ENCODE data around the gene ASXL3. TPM values are rescaled to one million over a fixed set of nuclear protein-coding genes. Genes with fewer than 3 reads are reported as not detected.

The ASXL3 gene
- total RNA-seq, 1 experiment from 2014 or later = 0.11 TPM

- Histone ChIP-seq H3K4me3 (ENCODE audit: low read depth, low read length, poor library complexity, severe bottlenecking) (no peak overlapping the region), H3K4me1 (ENCODE audit: insufficient read depth, low read length, poor library complexity, severe bottlenecking) (no peaks in the 10 kb centered on the region), H3K27me3 (replicated peaks; ENCODE audit: insufficient read depth, low read depth, low read length, poor library complexity) (no peaks in the 10 kb centered on the region), H3K36me3 (ENCODE audit: insufficient read depth, low read length, poor library complexity, severe bottlenecking) (no peaks in the 10 kb centered on the region), H3K9me3 (ENCODE audit: low read depth, low read length, poor library complexity, severe bottlenecking) (no peaks in the 10 kb centered on the region), H3K27ac (ENCODE audit: low read depth, low read length, poor library complexity, severe bottlenecking) (no peak overlapping the region)
- BruUV-seq (replicated peaks) = no TSS peak
- no peak for TF ChIP-seq CTCF (conservative IDR thresholded peaks at IDR 0.05; ENCODE audit: low read depth, low read length)
- no peak for TF ChIP-seq EZH2 (IDR thresholded peaks at IDR 0.05; ENCODE audit: borderline replicate concordance, low read depth, low read length, poor library complexity, severe bottlenecking)
- ChIA-PET CTCF (no interaction called here), POLR2A (ENCODE audit: low non-redundant PET) (no interaction called here)
- DNase-seq (ENCODE audit: low spot score) = no peak
- intact Hi-C loops (cut with micrococcal nuclease; ENCODE audit: unreplicated experiment) = no loop called here
Observed at GRCh38 chr18:33745871-33746545, 168.0 kb downstream of the ASXL3 start.

GRCh38 chr18:33749834-33750233 lies 171.8 kb downstream of the ASXL3 start:
- Histone ChIP-seq H3K9me3 (ENCODE audit: low read depth, low read length, poor library complexity, severe bottlenecking) (no peaks in the 10 kb centered on the region), H3K4me1 (ENCODE audit: insufficient read depth, low read length, poor library complexity, severe bottlenecking) (no peaks in the 10 kb centered on the region), H3K27me3 (replicated peaks; ENCODE audit: insufficient read depth, low read depth, low read length, poor library complexity) (no peaks in the 10 kb centered on the region), H3K4me3 (ENCODE audit: low read depth, low read length, poor library complexity, severe bottlenecking) (no peak overlapping the region), H3K36me3 (ENCODE audit: insufficient read depth, low read length, poor library complexity, severe bottlenecking) (no peaks in the 10 kb centered on the region), H3K27ac (ENCODE audit: low read depth, low read length, poor library complexity, severe bottlenecking) (no peak overlapping the region)
- intact Hi-C loops (cut with micrococcal nuclease; ENCODE audit: unreplicated experiment) = loop anchor here (5.0 kb wide), 1 partner anchor 372 kb away; no protein-coding TSS in a partner anchor
- no TSS peak for BruUV-seq (replicated peaks)
- ChIA-PET CTCF (no interaction called here), POLR2A (ENCODE audit: low non-redundant PET) (no interaction called here)
- no peak for TF ChIP-seq EZH2 (IDR thresholded peaks at IDR 0.05; ENCODE audit: borderline replicate concordance, low read depth, low read length, poor library complexity, severe bottlenecking)
- no peak for TF ChIP-seq CTCF (conservative IDR thresholded peaks at IDR 0.05; ENCODE audit: low read depth, low read length)
- DNase-seq (ENCODE audit: low spot score) = no peak

- Histone ChIP-seq H3K4me3 (ENCODE audit: low read depth, low read length, poor library complexity, severe bottlenecking) (no peak overlapping the region), H3K27ac (ENCODE audit: low read depth, low read length, poor library complexity, severe bottlenecking) (no peak overlapping the region), H3K9me3 (ENCODE audit: low read depth, low read length, poor library complexity, severe bottlenecking) (no peaks in the 10 kb centered on the region), H3K4me1 (ENCODE audit: insufficient read depth, low read length, poor library complexity, severe bottlenecking) (no peaks in the 10 kb centered on the region), H3K36me3 (ENCODE audit: insufficient read depth, low read length, poor library complexity, severe bottlenecking) (no peaks in the 10 kb centered on the region), H3K27me3 (replicated peaks; ENCODE audit: insufficient read depth, low read depth, low read length, poor library complexity) (no peaks in the 10 kb centered on the region)
- CTCF ChIA-PET = no interaction called here
- DNase-seq (ENCODE audit: low spot score) = no peak
- no TSS peak for BruUV-seq (replicated peaks)
- no peak for TF ChIP-seq CTCF (conservative IDR thresholded peaks at IDR 0.05; ENCODE audit: low read depth, low read length)
- TF ChIP-seq EZH2 (IDR thresholded peaks at IDR 0.05; ENCODE audit: borderline replicate concordance, low read depth, low read length, poor library complexity, severe bottlenecking) = no peak
- POLR2A ChIA-PET (ENCODE audit: low non-redundant PET) = no interaction called here
- intact Hi-C loops (cut with micrococcal nuclease; ENCODE audit: unreplicated experiment) = loop anchor here (5.0 kb wide), 1 partner anchor 372 kb away; no protein-coding TSS in a partner anchor
Observed at GRCh38 chr18:33750366-33750765, 172.3 kb downstream of the ASXL3 start.
